SU-DHL-6 (cell line): ENCODE results near the gene SERPINC1.
"Not testable (repeated sequence)": the region's sequence is repeated elsewhere in the genome, so short reads cannot be mapped to it uniquely, and the experiment has no call there.

Experiments used
- H2AFZ ChIP-seq: fragments of 200-600 bp; sonication (generic); 2 replicates; pipeline ENCODE4 v1.6.1; 2014; ENCODE audit warnings: low read depth, mild to moderate bottlenecking, moderate library complexity, mixed read lengths, antibody characterized with exemption, low read length; ENCODE audit not compliant: severe bottlenecking
- H3F3A ChIP-seq: fragments of 200-600 bp; shearing (Covaris generic); 2 replicates; pipeline ENCODE4 v1.6.0; 2016; ENCODE audit warnings: antibody characterized with exemption, mild to moderate bottlenecking; ENCODE audit not compliant: insufficient read depth
- H3K27ac ChIP-seq: fragments of 200-600 bp; sonication (generic); 2 replicates; pipeline ENCODE4 v1.5.1; 2016; ENCODE audit warnings: low read depth, mild to moderate bottlenecking, low read length, moderate library complexity, mixed read lengths
- H3K27me3 ChIP-seq: fragments of 200-600 bp; sonication (generic), shearing (Covaris generic); 2 replicates; pipeline ENCODE4 v1.6.0; 2014; ENCODE audit warnings: mild to moderate bottlenecking, low read length
- H3K36me3 ChIP-seq: fragments of 200-600 bp; sonication (generic); 2 replicates; pipeline ENCODE4 v1.6.1; 2014; ENCODE audit warnings: mild to moderate bottlenecking, low read length, mixed read lengths
- H3K4me2 ChIP-seq: fragments of 300-600, 200-600 bp; shearing (Covaris generic), sonication (generic); 2 replicates; pipeline ENCODE4 v1.6.0; 2014; ENCODE audit warnings: low read length, low read depth, mild to moderate bottlenecking; ENCODE audit not compliant: poor library complexity, severe bottlenecking
- H3K4me3 ChIP-seq: fragments of 200-600 bp; sonication (generic); 2 replicates; pipeline ENCODE4 v1.5.1; 2014; ENCODE audit warnings: antibody characterized with exemption, low read length, mild to moderate bottlenecking, mixed read lengths; ENCODE audit not compliant: insufficient read depth, poor library complexity, severe bottlenecking
- H3K79me2 ChIP-seq: fragments of 200-600 bp; sonication (generic); 2 replicates; pipeline ENCODE4 v1.6.1; 2014; ENCODE audit warnings: mild to moderate bottlenecking, low read length, moderate library complexity; ENCODE audit not compliant: insufficient read depth
- H3K9ac ChIP-seq: fragments of 200-600 bp; sonication (generic); 2 replicates; pipeline ENCODE4 v1.7.0; 2014; ENCODE audit warnings: mild to moderate bottlenecking, low read length
- H3K9me2 ChIP-seq: fragments of 200-600 bp; sonication (generic); replicated peaks from 2 replicates; pipeline ENCODE4 v1.6.1; 2014; ENCODE audit warnings: low read length; ENCODE audit not compliant: insufficient read depth
- H3K9me3 ChIP-seq: fragments of 200-600 bp; sonication (generic); 2 replicates; pipeline ENCODE4 v1.6.1; 2014; ENCODE audit warnings: low read length, mixed read lengths; ENCODE audit not compliant: insufficient read depth
- H4K20me1 ChIP-seq: fragments of 200-600 bp; sonication (generic); 2 replicates; pipeline ENCODE4 v1.6.1; 2014; ENCODE audit warnings: low read depth, mild to moderate bottlenecking, antibody characterized with exemption, low read length, moderate library complexity, mixed read lengths
- EZH2phosphoT487 ChIP-seq: fragments of 200-600 bp; sonication (generic), shearing (Covaris generic); conservative IDR thresholded peaks from 2 replicates; pipeline ENCODE4 v1.6.1; 2018; ENCODE audit warnings: mild to moderate bottlenecking, antibody characterized with exemption, low read length, moderate library complexity, mixed read lengths
- TF ChIP-seq, protein P1 (sequence below): fragments of 200-600 bp; sonication (generic); IDR thresholded peaks from one replicate; pipeline ENCODE4 v1.5.1; 2017; ENCODE audit warnings: antibody characterized with exemption, mild to moderate bottlenecking, low read length, moderate library complexity; ENCODE audit not compliant: insufficient read depth, poor library complexity, severe bottlenecking

Gene SERPINC1

GRCh38 chr1:173917149-173917548 lies at the start of gene SERPINC1:
TSS of gene SERPINC1 (minus strand) at chr1:173917327. CDS start at chr1:173917259, 68 bp downstream.
- TF ChIP-seq, protein P1, sequence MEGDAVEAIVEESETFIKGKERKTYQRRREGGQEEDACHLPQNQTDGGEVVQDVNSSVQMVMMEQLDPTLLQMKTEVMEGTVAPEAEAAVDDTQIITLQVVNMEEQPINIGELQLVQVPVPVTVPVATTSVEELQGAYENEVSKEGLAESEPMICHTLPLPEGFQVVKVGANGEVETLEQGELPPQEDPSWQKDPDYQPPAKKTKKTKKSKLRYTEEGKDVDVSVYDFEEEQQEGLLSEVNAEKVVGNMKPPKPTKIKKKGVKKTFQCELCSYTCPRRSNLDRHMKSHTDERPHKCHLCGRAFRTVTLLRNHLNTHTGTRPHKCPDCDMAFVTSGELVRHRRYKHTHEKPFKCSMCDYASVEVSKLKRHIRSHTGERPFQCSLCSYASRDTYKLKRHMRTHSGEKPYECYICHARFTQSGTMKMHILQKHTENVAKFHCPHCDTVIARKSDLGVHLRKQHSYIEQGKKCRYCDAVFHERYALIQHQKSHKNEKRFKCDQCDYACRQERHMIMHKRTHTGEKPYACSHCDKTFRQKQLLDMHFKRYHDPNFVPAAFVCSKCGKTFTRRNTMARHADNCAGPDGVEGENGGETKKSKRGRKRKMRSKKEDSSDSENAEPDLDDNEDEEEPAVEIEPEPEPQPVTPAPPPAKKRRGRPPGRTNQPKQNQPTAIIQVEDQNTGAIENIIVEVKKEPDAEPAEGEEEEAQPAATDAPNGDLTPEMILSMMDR, result no peak
- TF ChIP-seq EZH2phosphoT487, result no peak
- H3K36me3 ChIP-seq, result no peaks in the 10 kb centered on the region
- no peaks in the 10 kb centered on the region for H3K9me3 ChIP-seq
- H3K4me2 ChIP-seq, result no peak within 1 kb of the TSS
- no peak within 1 kb of the TSS for H3K27ac ChIP-seq
- H3K79me2 ChIP-seq, result no peaks in the 10 kb centered on the region
- no peaks in the 10 kb centered on the region for H3K9me2 ChIP-seq
- no peak within 1 kb of the TSS for H2AFZ ChIP-seq
- H4K20me1 ChIP-seq, result no peaks in the 10 kb centered on the region
- no peak within 1 kb of the TSS for H3K4me3 ChIP-seq
- no peak within 1 kb of the TSS for H3K9ac ChIP-seq
- no peaks in the 10 kb centered on the region for H3F3A ChIP-seq
- no peaks in the 10 kb centered on the region for H3K27me3 ChIP-seq

- not testable (repeated sequence) for H3K79me2 ChIP-seq, H3K4me3 ChIP-seq, H3K9me2 ChIP-seq, H3K9me3 ChIP-seq, H3K9ac ChIP-seq, H3K27ac ChIP-seq, H3K27me3 ChIP-seq, H3K4me2 ChIP-seq, H2AFZ ChIP-seq, H4K20me1 ChIP-seq
- peaks cover 54% of the 10 kb centered on the region for H3K36me3 ChIP-seq
- peaks cover 10% of the 10 kb centered on the region; the same call in 1 of the 2 replicates for H3F3A ChIP-seq
These were observed 48.8 kb upstream of the SERPINC1 start for GRCh38 chr1:173965896-173966295.

GRCh38 chr1:173963477-173963876 lies 46.4 kb upstream of the SERPINC1 start:
- no peaks in the 10 kb centered on the region for H3K9me3 ChIP-seq
- H3K27me3 ChIP-seq, result no peaks in the 10 kb centered on the region
- H3K36me3 ChIP-seq, result peaks cover 52% of the 10 kb centered on the region
- 0 out of 2 replicates have a peak, but pooled peaks cover 8% of the 10 kb centered on the region for H3F3A ChIP-seq
- no peaks in the 10 kb centered on the region for H3K79me2 ChIP-seq
- TF ChIP-seq, protein P1, result no peak
- no peaks in the 10 kb centered on the region for H3K9me2 ChIP-seq
- no peak overlapping the region for H3K27ac ChIP-seq
- H2AFZ ChIP-seq, result no peak overlapping the region
- H3K9ac ChIP-seq, result no peak overlapping the region
- no peak overlapping the region for H3K4me3 ChIP-seq
- H3K4me2 ChIP-seq, result no peak overlapping the region
- H4K20me1 ChIP-seq, result no peaks in the 10 kb centered on the region; the same call in 1 of the 2 replicates

GRCh38 chr1:173960625-173961024 lies 43.5 kb upstream of the SERPINC1 start:
- Histone ChIP-seq H3K9me2 (no peaks in the 10 kb centered on the region), H3K79me2 (no peaks in the 10 kb centered on the region), H3K9ac (no peak overlapping the region), H3K27ac (no peak overlapping the region), H3K36me3 (peaks cover 40% of the 10 kb centered on the region), H3F3A (0 out of 2 replicates have a peak, but pooled peaks cover 5% of the 10 kb centered on the region), H3K4me3 (no peak overlapping the region), H3K4me2 (no peak overlapping the region), H2AFZ (no peak overlapping the region), H4K20me1 (no peaks in the 10 kb centered on the region; the same call in 1 of the 2 replicates), H3K27me3 (no peaks in the 10 kb centered on the region), H3K9me3 (no peaks in the 10 kb centered on the region)
- TF ChIP-seq, protein P1, result no peak
- no peak for TF ChIP-seq EZH2phosphoT487
